Keratinocyte (primary cell): ENCODE measurements around the gene CHN2. TPM values are rescaled to one million over a fixed set of nuclear protein-coding genes. Genes with fewer than 3 reads are reported as not detected.

Experiments
- DNase-seq: peaks from one replicate; pipeline ENCODE4 v3.0.0-alpha.2; 2011; ENCODE audit warnings: low read depth, missing footprints, low spot score
- FAIRE-seq: peaks from 2 replicates; lab custom pipeline; 2011; peaks lifted over from hg19 to GRCh38; lab: Jason Lieb, UNC
- H2AFZ ChIP-seq: 2 replicates; pipeline ENCODE4 v1.6.0; 2012; ENCODE audit warnings: low read length, control low read depth, inconsistent platforms; ENCODE audit not compliant: control insufficient read depth
- H3K27ac ChIP-seq: 2 replicates; pipeline ENCODE4 v1.5.1; 2011; ENCODE audit warnings: low read length; ENCODE audit not compliant: control insufficient read depth, insufficient read depth
- H3K27me3 ChIP-seq: 3 replicates; pipeline ENCODE4 v1.6.0; 2011; ENCODE audit warnings: low read length; ENCODE audit not compliant: control insufficient read depth, insufficient read depth; ENCODE audit errors: extremely low read depth
- H3K36me3 ChIP-seq, 2 experiments: 2 replicates in 1 of 2; 3 replicates in 1 of 2; pipeline ENCODE4 v1.5.1; 2011; ENCODE audit warnings: low read length in 2 of 2, mild to moderate bottlenecking in 1 of 2; ENCODE audit not compliant: control insufficient read depth in 2 of 2, insufficient read depth in 2 of 2; ENCODE audit errors: extremely low read depth in 1 of 2
- H3K4me1 ChIP-seq: 3 replicates; pipeline ENCODE4 v1.5.1; 2011; ENCODE audit warnings: low read length; ENCODE audit not compliant: control insufficient read depth, insufficient read depth; ENCODE audit errors: extremely low read depth
- H3K4me2 ChIP-seq: 3 replicates; pipeline ENCODE4 v1.6.0; 2011; ENCODE audit warnings: low read depth, low read length; ENCODE audit not compliant: control insufficient read depth, insufficient read depth; ENCODE audit errors: extremely low read depth
- H3K4me3 ChIP-seq, 3 experiments: fragments of 200-600 bp in 1 of 3; sonication (generic) in 1 of 3; 2 replicates in 2 of 3; 3 replicates in 1 of 3; pipeline ENCODE4 v1.5.1; 2011 to 2016; ENCODE audit warnings: low read length in 3 of 3, mild to moderate bottlenecking in 3 of 3, control low read depth in 2 of 3, inconsistent platforms in 1 of 3, low read depth in 1 of 3, mixed read lengths in 1 of 3, mixed run types in 1 of 3, moderate library complexity in 1 of 3; ENCODE audit not compliant: control insufficient read depth in 2 of 3, insufficient read depth in 2 of 3; ENCODE audit errors: extremely low read depth in 1 of 3
- H3K79me2 ChIP-seq: 2 replicates; pipeline ENCODE4 v1.6.0; 2012; ENCODE audit warnings: low read length; ENCODE audit not compliant: control insufficient read depth, insufficient read depth
- H3K9ac ChIP-seq: 3 replicates; pipeline ENCODE4 v1.6.0; 2011; ENCODE audit warnings: low read length; ENCODE audit not compliant: control insufficient read depth, insufficient read depth; ENCODE audit errors: extremely low read depth
- H3K9me1 ChIP-seq: 3 replicates; pipeline ENCODE4 v1.6.0; 2011; ENCODE audit warnings: low read length; ENCODE audit not compliant: control insufficient read depth, insufficient read depth; ENCODE audit errors: extremely low read depth
- H3K9me3 ChIP-seq: 2 replicates; pipeline ENCODE4 v1.5.1; 2012; ENCODE audit warnings: low read depth, low read length; ENCODE audit not compliant: control insufficient read depth
- H4K20me1 ChIP-seq: 3 replicates; pipeline ENCODE4 v1.6.0; 2011; ENCODE audit warnings: low read length; ENCODE audit not compliant: control insufficient read depth, insufficient read depth; ENCODE audit errors: extremely low read depth
- EZH2 ChIP-seq: IDR thresholded peaks from one replicate; pipeline ENCODE4 v1.6.1; 2012; ENCODE audit warnings: inconsistent platforms, mild to moderate bottlenecking, low read length, moderate library complexity
- dilution Hi-C: fragments of 300-500 bp; cut with MboI; formaldehyde crosslinking; loops from one replicate; pipeline ENCODE4 v1.7.0; 2020; ENCODE audit warnings: low sequenced_read_pairs; ENCODE audit not compliant: extremely low pct_ligation_motif_present
- polyA plus RNA-seq, 5 experiments: library from polyadenylated mRNA; depleted of rRNA in 3 of 5; stranded (reverse) in 3 of 5; stranded (forward) in 1 of 5; unstranded in 1 of 5; fragments of >200 nt; gene quantifications; 1 replicate in 1 of 5; 2 replicates in 3 of 5; 3 replicates in 1 of 5; pipeline versions ENCODE4 v1.2.1 to v1.2.3, GENCODE V29; 2011 to 2012; ENCODE audit warnings: missing spikeins in 2 of 5, low read depth in 1 of 5, low replicate concordance in 1 of 5
- TF ChIP-seq, protein P1 (sequence below), 3 experiments: IDR thresholded peaks in 1 of 3; conservative IDR thresholded peaks in 1 of 3; optimal IDR thresholded peaks in 1 of 3; 2 replicates in 2 of 3; 3 replicates in 1 of 3; pipeline versions ENCODE3 to v1.5.1; 2011; ENCODE audit warnings: low read length in 3 of 3, mild to moderate bottlenecking in 3 of 3, moderate library complexity in 2 of 3, control low read depth in 1 of 3, inconsistent platforms in 1 of 3; ENCODE audit not compliant: insufficient read depth in 2 of 3; ENCODE audit errors: extremely low read depth in 1 of 3

CHN2 gene
- polyA plus RNA-seq, 1 donor (not counting 4 experiments of a cell fraction or from before 2014, with no cell fraction given), result 1.8 TPM

DNA sequence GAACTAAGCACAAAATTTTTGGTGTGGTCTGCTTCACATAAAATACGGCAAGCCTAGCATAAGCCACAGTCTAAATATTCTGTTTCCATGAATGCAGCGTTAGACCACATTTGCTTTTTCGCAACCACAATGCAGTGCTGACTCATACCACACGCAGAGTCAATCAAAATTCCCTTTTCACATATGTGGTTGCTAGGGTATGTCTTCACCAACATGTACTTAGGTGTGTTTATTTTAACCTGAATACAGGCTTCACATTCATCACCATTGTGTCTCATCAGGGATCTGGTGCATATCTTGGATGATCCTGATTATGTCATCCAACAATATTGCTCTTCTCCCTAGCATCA lies 90.8 kb downstream of the CHN2 start:
- Histone ChIP-seq H4K20me1 (peaks cover 3% of the 10 kb centered on the region), H3K4me2 (peak overlapping the region; percentile 75), H3K4me3 (no peak overlapping the region), H3K27ac (peak overlapping the region; percentile 55), H3K27me3 (peaks cover 6% of the 10 kb centered on the region), H3K9me3 (no peaks in the 10 kb centered on the region), H2AFZ (no peak overlapping the region), H3K9ac (peak overlapping the region; percentile 45), H3K9me1 (peaks cover 3% of the 10 kb centered on the region), H3K79me2 (no peaks in the 10 kb centered on the region), H3K4me1 (peaks cover 56% of the 10 kb centered on the region), H3K36me3 (no peaks in the 10 kb centered on the region)
- FAIRE-seq (peak; percentile 96), DNase-seq (peak; percentile 95)
- dilution Hi-C loops, result no loop called here
- TF ChIP-seq, protein P1, sequence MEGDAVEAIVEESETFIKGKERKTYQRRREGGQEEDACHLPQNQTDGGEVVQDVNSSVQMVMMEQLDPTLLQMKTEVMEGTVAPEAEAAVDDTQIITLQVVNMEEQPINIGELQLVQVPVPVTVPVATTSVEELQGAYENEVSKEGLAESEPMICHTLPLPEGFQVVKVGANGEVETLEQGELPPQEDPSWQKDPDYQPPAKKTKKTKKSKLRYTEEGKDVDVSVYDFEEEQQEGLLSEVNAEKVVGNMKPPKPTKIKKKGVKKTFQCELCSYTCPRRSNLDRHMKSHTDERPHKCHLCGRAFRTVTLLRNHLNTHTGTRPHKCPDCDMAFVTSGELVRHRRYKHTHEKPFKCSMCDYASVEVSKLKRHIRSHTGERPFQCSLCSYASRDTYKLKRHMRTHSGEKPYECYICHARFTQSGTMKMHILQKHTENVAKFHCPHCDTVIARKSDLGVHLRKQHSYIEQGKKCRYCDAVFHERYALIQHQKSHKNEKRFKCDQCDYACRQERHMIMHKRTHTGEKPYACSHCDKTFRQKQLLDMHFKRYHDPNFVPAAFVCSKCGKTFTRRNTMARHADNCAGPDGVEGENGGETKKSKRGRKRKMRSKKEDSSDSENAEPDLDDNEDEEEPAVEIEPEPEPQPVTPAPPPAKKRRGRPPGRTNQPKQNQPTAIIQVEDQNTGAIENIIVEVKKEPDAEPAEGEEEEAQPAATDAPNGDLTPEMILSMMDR (optimal IDR thresholded peaks at IDR 0.05 in 1 of 3, IDR thresholded peaks at IDR 0.05 in 1 of 3, conservative IDR thresholded peaks at IDR 0.05 in 1 of 3; ENCODE audit: extremely low read depth in 1 of 3, insufficient read depth in 2 of 3, low read length in 3 of 3), result no peak
- no peak for TF ChIP-seq EZH2

DNA sequence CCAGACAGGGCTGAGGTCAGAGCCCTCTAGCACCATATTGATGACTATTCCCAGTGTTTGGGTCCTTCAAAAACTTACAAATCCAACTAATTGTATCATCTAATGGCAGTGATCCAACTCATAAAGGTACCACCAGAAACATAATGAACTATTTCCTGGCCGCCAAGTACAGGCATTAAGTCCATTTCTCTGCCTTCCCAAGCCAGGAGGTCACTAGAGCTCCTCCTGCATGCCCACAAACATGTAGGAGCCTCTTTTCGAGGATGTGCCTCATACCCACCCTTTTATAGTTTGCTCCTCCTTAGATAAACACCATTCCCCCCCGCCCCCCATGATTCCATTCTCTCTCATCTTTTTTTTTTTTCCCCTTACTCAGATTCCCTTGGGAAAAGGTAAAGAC lies 91.3 kb downstream of the CHN2 start:
- no peaks in the 10 kb centered on the region for H3K79me2 ChIP-seq
- no peaks in the 10 kb centered on the region for H3K9me3 ChIP-seq
- FAIRE-seq (no peak), DNase-seq (no peak)
- dilution Hi-C loops, result no loop called here
- peaks cover 6% of the 10 kb centered on the region for H3K27me3 ChIP-seq
- H3K9me1 ChIP-seq, result peaks cover 3% of the 10 kb centered on the region
- peaks cover 3% of the 10 kb centered on the region for H4K20me1 ChIP-seq
- H3K36me3 ChIP-seq, result no peaks in the 10 kb centered on the region
- H3K4me1 ChIP-seq, result peaks cover 56% of the 10 kb centered on the region
- peak overlapping the region; percentile 55 for H3K27ac ChIP-seq
- H3K9ac ChIP-seq, result peak overlapping the region; percentile 30
- peak overlapping the region; percentile 23 for H3K4me2 ChIP-seq
- TF ChIP-seq EZH2, result no peak
- TF ChIP-seq, protein P1 (optimal IDR thresholded peaks at IDR 0.05 in 1 of 3, IDR thresholded peaks at IDR 0.05 in 1 of 3, conservative IDR thresholded peaks at IDR 0.05 in 1 of 3; ENCODE audit: extremely low read depth in 1 of 3, insufficient read depth in 2 of 3, low read length in 3 of 3), result no peak
- H3K4me3 ChIP-seq, result no peak overlapping the region
- no peak overlapping the region for H2AFZ ChIP-seq
